Measurements from ENCODE around the gene HS6ST3. TPM values are rescaled to one million over a fixed set of nuclear protein-coding genes. Genes with fewer than 3 reads are reported as not detected.

Gene HS6ST3
- total and polyA plus RNA-seq, 2 of the 13 experiments (the other 11 are each of a cell fraction or from before 2014, with no cell fraction given), result not detected

DNA sequence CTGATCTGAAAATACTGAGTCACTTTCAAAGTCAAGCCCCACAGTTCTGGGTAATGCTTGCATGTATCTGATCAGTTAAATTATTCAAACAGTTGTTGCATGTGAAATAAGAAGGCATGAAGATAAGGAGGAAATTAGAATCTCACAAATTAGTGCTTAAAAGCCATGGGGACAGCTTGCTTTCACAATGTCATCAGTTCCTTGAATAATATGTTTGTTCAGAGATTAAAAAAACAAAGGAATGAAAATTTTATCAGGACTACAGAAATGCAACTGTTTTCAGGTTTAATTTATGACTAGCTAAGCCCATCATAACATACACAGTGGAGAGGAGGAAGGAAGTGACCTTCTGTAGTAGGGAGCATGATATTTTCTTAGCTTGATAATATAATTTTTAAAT lies 754.3 kb downstream of the HS6ST3 start:
- no peak overlapping the region for H2AFZ ChIP-seq (ENCODE audit: low read length)
- no peaks in the 10 kb centered on the region for H4K20me1 ChIP-seq (ENCODE audit: insufficient read depth, low read length)
- in situ Hi-C loops (cut with HindIII; ENCODE audit: extremely low pct_ligation_motif_present, low pct_unique_long_range_greater_than_20kb) (no loop called here), intact Hi-C loops (cut with micrococcal nuclease; ENCODE audit: unreplicated experiment) (no loop called here)
- FAIRE-seq (no peak), DNase-seq (ENCODE audit: low spot score) (no peak), ATAC-seq (no peak)
- H3K27ac ChIP-seq (ENCODE audit: extremely low read length, insufficient read depth, low read length), result no peak overlapping the region
- no peak overlapping the region for H3K4me3 ChIP-seq (replicated peaks in 1 of 3; ENCODE audit: insufficient read depth in 1 of 3, low read depth in 2 of 3, low read length in 3 of 3)
- H3K9me3 ChIP-seq (ENCODE audit: low read length), result no peaks in the 10 kb centered on the region
- H3K4me2 ChIP-seq (ENCODE audit: low read depth, low read length), result no peak overlapping the region
- ChIA-PET CTCF (ENCODE audit: low intra/inter-chr PET ratio, low total read pairs) (no interaction called here), POLR2A (no interaction called here)
- peaks cover 0 to 6% of the 10 kb centered on the region in 2 experiments; a peak in 1 of 5 replicates for H3K27me3 ChIP-seq (ENCODE audit: control insufficient read depth in 1 of 2, insufficient read depth in 2 of 2, low read length in 2 of 2)
- H3K4me1 ChIP-seq (ENCODE audit: insufficient read depth, low read length), result no peaks in the 10 kb centered on the region
- TF ChIP-seq, protein P1, sequence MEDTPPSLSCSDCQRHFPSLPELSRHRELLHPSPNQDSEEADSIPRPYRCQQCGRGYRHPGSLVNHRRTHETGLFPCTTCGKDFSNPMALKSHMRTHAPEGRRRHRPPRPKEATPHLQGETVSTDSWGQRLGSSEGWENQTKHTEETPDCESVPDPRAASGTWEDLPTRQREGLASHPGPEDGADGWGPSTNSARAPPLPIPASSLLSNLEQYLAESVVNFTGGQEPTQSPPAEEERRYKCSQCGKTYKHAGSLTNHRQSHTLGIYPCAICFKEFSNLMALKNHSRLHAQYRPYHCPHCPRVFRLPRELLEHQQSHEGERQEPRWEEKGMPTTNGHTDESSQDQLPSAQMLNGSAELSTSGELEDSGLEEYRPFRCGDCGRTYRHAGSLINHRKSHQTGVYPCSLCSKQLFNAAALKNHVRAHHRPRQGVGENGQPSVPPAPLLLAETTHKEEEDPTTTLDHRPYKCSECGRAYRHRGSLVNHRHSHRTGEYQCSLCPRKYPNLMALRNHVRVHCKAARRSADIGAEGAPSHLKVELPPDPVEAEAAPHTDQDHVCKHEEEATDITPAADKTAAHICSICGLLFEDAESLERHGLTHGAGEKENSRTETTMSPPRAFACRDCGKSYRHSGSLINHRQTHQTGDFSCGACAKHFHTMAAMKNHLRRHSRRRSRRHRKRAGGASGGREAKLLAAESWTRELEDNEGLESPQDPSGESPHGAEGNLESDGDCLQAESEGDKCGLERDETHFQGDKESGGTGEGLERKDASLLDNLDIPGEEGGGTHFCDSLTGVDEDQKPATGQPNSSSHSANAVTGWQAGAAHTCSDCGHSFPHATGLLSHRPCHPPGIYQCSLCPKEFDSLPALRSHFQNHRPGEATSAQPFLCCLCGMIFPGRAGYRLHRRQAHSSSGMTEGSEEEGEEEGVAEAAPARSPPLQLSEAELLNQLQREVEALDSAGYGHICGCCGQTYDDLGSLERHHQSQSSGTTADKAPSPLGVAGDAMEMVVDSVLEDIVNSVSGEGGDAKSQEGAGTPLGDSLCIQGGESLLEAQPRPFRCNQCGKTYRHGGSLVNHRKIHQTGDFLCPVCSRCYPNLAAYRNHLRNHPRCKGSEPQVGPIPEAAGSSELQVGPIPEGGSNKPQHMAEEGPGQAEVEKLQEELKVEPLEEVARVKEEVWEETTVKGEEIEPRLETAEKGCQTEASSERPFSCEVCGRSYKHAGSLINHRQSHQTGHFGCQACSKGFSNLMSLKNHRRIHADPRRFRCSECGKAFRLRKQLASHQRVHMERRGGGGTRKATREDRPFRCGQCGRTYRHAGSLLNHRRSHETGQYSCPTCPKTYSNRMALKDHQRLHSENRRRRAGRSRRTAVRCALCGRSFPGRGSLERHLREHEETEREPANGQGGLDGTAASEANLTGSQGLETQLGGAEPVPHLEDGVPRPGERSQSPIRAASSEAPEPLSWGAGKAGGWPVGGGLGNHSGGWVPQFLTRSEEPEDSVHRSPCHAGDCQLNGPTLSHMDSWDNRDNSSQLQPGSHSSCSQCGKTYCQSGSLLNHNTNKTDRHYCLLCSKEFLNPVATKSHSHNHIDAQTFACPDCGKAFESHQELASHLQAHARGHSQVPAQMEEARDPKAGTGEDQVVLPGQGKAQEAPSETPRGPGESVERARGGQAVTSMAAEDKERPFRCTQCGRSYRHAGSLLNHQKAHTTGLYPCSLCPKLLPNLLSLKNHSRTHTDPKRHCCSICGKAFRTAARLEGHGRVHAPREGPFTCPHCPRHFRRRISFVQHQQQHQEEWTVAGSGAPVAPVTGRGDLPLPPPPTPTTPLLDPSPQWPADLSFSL (CRISPR knock-in tag; IDR thresholded peaks at IDR 0.05), result no peak
- TF ChIP-seq RBFOX2 (IDR thresholded peaks at IDR 0.05; ENCODE audit: low read depth, low read length) (no peak), ZNF253 (CRISPR knock-in tag; IDR thresholded peaks at IDR 0.05; ENCODE audit: borderline replicate concordance) (no peak), SSRP1 (CRISPR knock-in tag; IDR thresholded peaks at IDR 0.05) (no peak), SMYD3 (CRISPR knock-in tag; IDR thresholded peaks at IDR 0.05) (no peak), NR1H2 (CRISPR knock-in tag; IDR thresholded peaks at IDR 0.05; ENCODE audit: borderline replicate concordance, low read depth) (no peak)
- H3K36me3 ChIP-seq (replicated peaks in 1 of 2; ENCODE audit: control insufficient read depth in 1 of 2, insufficient read depth in 2 of 2, low read length in 2 of 2), result no peaks in the 10 kb centered on the region
- BruUV-seq (replicated peaks), result no TSS peak
- H3K9ac ChIP-seq (ENCODE audit: insufficient read depth, low read depth, low read length), result no peak overlapping the region
- H3K79me2 ChIP-seq (ENCODE audit: insufficient read depth, low read length), result no peaks in the 10 kb centered on the region
